ENCODE results near the gene STK39.

Gene STK39

DNA sequence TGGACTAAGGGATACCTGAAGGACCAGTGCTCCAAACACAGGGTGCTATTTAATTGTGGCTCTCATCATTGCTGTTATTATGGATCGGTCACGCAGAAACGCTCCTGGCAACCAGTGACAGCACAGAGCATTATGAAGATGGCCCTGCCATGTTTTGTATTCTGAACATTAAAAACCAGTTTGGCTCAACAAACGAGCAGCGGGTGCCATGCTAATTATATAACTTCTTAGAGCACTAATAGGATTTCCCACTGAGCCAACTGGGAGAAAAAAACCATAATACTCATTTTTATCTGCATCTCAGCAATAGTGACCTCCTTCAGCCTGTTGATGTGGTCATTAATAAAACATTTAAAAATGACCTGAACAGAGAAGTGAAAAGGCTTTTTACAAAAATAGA lies 212.8 kb downstream of the STK39 start:
- no peak for DNase-seq

DNA sequence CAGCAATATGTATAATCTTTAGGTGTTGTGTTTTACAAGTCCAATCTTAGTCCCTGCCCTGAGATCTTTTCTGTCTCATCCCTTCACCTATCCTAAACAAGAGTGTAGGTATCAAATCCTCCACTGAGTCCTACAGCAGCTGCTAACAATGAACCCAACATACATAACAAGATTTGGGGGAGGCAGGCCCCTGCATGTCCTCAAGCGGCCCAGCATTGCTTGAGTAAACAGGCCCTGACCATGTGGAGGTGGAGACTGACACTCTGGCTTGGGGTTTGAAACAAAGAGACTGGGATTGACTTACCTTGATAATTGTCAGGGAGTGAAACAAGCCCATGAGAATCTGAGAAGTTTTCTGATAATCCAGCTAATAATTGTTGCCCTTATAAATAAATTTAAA lies 213.4 kb downstream of the STK39 start:
- DNase-seq = no peak

DNA sequence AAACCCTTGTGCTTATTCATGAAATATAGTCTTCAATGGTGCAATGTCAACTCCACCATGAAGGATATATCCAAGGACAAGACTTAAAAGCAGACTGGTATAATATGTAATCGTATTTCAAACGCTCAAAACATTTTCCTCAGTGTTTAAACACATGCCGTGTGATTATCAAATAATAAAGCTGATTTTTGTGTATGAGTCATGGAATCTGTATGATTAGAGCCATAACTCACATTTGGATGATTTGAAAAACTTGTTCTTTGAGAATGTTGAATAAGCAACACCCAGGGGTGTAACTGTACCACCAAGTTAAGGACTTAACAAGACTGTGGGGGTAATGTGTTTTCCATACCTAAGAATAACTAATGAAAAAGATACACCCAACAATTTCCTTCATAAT lies 215.3 kb downstream of the STK39 start:
- DNase-seq = no peak

DNA sequence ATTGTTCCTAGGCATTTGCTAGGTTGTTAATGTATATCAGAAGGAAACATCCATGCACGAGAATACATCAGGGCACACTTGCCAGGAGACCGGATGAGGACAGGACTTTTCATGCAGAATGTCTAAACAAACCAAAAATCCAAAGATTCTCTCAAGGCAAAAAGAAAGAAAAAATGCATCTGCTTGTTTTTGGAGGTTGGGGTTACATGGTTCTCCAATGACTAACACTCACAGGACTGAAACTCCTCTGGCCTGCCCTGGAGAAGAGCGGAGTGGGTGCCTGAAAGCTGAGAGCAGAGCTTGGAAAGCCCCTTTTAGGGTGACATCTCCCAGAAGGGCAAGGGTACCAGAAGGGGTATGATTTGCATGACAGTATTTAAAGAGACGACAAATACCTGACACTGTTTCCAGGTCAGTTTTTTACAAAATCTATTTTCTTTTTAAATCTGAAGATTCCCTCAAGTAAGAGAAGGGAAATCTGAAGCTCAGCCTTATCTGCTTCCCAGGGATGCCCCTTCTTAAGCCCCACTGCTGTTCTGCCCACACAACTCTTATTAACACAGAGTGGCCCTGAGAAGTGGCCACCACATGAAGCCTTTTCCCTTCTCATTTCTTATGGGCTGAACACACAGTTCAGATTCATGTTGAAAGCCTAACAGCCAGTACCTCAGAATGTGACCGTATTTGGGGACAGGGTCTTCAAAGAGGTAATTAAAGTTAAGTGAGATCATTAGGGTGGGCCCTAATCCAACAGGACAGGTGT lies 216.4 kb downstream of the STK39 start:
- DNase-seq = no peak

DNA sequence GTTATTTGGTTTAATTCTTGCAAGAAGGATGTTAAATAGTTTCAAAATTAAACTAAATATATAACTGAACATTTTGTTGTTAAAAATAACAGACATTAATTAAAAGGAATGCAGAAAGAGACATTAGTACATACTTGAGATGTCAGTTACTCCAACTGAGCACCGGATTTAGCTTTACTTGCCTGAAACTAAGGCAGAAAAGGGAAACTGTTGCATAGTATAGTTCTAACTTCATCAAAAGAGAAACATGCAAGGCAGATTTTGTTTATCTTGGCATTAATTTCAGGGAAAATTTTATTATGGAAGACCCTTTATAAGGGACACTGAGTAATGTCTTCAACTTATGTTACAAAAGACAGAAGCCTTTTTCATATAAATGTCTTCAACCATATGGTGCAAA lies 218.3 kb downstream of the STK39 start:
- no peak for DNase-seq

DNA sequence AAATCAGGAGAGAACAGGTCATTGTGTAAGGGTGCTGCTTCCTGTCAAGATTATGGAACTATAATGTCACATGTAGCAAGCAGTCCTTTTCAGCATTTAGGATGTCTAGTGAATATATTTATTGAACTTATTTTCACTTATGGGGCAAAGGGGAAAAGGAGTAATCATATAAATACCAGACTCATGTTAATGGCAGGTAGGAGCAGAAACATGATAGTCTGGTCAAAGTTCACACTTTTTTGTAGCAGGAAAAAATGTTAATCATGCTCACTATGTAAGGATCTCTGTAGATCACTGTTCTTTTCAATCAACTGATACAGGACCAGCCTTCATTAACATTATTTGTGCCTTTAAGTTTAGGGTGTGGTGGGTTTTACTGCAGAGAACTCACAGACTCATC lies 219.0 kb downstream of the STK39 start:
- no peak for DNase-seq

DNA sequence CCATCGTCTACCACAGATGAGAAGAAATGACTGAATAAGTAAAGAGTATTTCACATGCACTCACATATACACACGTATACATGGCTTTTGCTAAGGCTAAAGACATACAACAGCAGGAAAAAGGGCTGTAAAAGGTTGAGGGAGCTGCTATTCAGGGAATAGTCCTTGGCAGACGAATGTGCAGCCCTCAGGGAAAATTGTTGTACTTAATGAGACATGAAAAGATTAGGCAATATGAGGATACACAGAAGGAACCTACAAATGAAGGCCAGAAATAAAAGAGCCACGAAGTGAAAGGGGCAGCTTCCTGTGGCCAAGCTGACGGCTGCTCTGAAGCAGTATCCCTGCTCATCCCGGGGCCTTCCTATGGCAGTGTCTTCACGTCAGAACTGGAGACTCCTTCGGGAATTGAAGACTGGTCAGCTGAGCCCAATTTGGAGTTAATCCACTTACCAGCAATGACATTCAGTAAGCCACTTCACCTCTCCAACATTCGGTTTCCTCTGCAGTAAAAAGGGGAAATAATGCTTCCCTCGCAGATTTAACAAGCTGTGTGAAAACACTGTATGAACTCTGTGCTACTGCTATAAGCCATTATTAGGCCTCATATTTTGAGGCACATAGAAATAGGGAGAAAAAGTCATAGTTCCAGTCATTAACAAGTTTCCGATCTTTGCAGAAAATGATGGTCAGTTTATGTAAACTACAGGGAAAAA lies 221.8 kb downstream of the STK39 start:
- DNase-seq = no peak

DNA sequence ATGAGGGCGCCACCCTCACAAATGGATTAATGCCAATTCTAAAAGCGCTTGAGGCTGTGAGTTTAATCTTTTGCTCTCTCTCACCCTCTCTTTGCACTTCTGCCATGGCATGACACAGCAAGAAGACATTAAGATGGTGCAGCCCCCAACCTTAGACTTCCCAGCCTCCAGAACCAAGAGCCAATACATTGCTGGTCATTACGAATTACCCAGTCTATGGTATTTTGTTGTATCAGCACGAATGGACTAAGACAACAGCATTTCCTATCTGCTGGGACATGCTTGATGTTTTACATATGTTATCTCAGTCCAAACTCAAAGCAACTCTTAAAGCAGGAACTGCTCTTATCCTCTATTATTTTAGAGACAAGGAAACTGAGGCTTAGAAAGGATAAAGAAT lies 222.9 kb downstream of the STK39 start:
- no peak for DNase-seq

DNA sequence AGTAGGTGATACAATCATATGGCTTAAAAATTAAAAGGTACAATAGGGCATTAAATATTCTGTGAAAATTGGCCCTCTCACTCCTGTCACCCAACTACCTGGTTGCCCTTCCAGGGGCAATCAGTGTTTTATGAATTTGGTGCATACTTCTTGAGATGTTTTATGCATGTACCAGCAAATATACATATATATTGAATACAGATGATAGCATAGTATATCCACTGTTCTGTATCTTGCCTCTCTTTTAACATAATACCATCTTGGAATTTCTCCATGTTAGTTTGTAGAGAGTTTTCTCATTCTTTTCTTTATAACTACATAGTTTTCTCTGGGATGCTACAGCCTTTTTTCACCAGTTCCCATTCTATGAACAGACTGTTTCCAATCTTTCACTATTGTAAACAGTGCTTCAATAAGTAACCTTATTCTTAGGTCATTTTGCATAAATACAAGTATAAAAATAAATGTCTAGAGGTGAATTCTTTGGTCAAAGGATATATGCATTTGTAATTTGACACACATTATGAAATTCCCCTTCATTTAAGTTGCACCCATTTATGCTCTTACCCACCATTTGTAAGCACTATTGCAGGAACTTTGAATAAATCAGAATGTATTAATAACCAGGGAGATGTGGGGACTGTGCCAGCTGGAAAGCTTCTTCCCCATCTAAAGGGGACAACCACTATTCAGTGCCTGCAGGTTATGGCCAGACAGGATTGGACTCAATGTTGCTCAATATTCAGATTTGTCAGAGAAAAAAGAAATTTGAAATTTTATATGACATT lies 225.4 kb downstream of the STK39 start:
- no peak for DNase-seq

DNA sequence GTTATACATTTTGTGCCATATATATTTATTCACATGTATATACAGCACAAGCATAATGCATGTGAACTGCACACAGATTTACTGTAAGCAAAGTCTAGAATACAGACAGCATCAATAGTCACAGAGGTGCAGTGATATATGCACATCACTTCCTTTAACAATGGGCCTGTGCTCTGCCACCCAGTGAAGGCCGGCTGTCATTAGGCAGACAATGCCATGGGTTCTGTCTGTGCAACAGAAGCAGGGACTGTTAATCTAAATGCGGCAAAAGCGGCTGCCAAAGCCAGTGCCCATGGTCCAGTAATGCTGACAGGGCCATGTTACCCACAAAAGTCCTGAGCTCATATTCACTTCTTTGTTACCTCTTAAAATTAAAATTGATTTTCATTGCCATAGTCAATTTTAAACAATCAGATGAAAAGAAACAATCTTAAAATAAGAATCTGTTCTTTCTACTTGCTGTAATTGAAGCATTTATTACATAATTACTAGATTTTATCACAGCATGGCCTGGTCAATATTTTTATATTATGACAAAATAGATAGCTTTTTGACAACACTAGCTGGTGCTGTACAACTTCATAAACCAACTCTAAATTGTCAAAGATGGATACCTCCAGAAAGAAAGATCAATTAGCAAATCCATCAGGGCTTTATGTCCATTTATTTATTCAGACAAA lies 232.0 kb downstream of the STK39 start:
- no peak for DNase-seq

DNA sequence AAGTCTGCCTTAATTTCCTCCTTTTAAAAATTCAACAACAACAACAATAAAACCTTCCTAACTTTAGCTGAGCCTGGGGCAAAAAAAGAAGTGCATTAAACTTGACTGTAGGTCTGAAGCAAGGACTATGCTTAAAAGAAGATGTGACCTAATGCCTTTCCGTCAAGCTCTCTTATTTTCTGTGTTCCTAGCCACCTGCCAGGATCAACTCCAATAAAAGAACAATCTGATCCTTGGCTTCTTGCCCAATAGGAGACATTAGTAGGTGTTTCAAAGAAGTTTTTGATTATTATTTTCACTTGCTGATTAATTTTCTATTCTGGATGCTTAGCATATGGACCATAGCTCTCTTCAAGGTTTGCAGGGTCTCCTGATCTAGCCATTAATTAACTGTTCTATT lies 237.5 kb downstream of the STK39 start:
- no peak for DNase-seq

DNA sequence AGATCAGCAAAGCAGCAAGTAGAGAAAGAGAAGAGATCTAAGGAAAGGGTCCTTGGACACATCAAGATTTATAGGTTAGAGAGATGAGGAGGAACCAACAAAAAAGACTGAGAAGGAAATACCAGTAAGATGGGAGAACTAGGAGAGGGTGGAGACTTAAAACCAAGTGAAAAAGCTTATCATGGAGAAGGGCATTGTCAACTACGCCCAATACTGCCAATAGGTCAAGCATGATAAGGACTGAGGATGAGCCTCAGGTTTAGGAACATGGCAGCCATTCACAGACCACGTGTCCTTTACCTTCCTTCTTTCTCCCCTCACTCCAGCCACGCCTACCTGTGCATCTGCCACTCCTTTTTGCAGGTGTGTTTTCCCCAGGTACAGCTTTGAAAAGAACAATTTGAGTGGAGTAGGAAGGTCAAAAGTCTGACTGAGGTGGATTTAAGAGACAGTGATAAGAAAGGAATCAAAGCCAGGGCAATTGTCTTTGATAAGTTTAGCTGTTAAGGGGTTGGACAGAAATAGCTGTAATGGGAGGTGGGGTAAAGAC lies 238.7 kb downstream of the STK39 start:
- no peak for DNase-seq

DNA sequence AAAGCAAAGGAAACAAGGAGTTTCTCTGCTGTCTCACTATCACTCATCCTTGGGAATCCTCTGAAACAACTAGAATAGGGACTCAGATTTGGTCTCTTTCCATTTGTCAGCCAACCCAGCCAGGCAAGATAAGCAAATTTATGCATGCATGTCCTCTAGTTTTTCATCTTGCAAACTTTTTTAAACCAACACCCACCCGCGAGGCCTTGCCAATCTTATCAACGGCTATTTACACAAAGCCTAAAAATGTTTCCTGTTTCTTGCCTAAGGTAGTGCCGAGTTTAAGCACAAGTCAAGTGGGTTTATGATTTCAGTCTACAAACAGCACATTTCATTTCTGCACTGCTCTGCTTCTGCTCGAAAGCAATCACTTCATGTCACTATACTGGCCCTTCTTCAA lies 240.9 kb downstream of the STK39 start:
- DNase-seq = no peak

DNA sequence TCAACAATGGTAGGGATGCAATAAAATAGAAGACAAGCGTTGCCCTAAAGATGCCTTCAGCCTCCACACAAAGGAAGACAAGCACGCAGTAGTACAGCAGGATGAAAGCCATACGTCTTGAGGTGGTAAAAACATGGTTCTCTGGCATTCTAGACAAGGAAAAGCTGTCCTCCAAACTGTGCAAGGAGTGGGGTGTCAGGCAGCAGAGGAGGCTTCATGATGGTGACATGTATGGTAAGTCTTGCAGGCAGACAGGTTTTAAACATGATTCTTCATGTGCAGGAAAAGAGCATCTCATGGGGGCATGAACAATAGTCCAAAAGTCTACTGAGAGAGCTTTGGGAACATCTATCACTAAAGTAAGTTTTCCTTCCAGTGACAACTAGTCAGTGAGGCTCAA lies 241.8 kb downstream of the STK39 start:
- no peak for DNase-seq

DNA sequence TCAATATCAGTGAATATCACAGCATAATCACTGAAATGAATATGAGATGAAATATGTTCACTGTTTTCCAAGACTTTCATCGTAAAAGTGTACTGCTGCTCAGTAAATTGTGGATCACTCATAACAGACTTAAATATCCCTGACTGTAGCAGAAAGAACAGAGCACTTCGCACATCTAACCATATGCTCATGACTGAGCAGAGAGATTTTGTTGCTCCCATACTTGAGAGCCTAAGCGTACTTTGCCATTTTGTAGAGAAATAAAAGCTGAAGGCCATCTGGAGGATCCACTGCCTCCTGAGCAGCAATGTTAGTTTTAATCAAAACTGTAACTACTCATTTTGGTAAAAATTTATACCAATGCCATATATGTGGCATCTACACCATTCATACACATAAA lies 243.5 kb downstream of the STK39 start:
- DNase-seq = no peak

DNA sequence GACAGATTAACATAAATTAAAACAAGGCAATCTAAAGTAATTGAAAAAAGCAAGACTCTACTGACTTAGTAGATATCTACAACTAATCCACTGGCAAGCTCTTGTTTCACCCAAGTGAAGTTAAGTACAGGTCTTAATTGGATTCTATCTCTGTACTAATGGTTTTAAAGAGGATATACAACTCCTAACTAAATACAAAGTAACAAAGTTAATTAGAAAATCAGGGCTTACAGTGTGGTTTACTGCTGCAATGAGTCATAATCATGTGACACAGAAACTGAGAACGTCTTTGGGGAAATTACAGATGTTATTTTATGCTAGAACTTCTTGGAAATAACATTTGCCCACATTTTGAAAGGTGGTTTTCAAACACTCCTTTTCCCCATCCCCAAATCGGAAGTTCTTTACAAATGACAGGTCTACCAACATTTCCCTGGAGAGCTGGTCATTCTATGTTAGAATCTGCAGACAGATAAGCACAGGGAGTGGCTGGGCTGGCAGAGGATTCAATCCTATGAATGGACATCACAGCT lies 245.3 kb downstream of the STK39 start:
- DNase-seq = no peak

DNA sequence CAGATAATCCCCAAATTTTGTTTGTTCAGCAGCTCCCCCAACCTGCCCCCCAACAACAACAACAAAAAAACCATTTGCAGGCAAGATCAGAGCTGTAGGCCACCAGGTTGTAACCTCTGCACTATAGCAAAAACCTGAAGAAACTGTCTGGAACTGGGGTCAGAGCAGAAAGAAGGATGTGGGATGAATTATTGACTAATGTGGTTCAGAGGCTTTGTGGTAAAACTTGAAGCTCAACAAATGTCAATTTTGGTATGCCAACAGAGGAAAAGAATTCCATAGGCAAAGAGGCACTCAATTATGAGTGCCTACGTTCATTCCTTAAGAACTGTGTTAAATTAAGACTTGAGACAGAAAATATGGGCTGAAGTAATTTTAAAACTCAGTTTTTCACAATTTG lies 255.1 kb downstream of the STK39 start:
- no peak for DNase-seq

DNA sequence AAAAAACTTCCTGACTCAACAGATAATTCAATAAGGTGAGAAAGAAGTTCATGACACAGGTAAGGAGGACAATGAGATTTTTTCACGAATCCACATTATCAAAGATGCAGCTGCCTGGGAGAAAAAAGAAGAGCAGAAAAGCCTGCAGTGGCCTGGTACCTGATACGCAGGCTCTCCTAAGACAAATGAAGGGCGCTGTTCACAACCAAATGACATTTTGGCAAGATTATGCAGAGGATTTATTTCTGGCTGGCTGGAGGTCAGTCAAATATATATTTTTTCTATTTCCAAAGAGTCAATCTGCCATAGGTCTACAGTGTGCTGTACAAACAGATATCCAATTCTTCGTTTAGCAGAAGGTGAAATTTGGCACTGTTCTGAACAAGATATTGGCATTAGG lies 257.3 kb downstream of the STK39 start:
- no peak for DNase-seq

DNA sequence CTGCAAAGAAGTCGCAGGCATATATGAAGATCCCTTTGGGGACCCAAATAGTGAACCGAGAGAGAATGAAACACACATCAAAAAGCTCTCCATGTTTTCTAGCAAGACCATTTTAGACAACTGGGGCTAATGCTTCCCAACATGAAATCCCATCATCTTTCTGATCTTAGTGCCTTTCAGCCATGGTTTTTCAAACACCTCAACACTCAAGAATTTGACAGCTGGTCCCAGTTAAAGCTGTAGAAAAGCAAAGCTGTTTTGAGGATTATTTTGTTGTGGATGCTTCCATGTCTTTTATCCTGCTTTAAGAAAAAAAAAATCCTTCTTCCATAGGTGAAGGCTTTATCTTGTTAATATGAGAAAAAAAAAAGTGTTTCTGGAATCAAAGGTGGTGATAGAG lies 259.1 kb downstream of the STK39 start:
- DNase-seq = no peak

DNA sequence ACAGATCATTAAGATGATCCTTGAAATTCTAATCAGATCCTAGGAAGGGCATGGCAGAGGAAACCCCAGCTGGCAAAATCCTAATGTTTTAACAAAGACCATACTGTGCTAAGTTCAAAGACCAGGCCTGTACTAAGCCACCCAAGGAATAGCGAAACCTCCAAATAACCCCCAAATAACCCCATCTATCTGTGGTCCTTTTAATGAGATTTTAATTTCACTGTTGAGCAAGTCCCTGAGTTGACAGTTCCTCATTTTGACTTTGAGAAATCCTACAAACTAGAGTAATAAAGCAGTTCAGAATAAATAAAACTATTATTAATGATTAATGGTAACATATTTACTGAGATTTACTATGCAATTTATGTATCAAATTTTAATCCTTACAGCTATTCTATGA lies 259.8 kb downstream of the STK39 start:
- no peak for DNase-seq

DNA sequence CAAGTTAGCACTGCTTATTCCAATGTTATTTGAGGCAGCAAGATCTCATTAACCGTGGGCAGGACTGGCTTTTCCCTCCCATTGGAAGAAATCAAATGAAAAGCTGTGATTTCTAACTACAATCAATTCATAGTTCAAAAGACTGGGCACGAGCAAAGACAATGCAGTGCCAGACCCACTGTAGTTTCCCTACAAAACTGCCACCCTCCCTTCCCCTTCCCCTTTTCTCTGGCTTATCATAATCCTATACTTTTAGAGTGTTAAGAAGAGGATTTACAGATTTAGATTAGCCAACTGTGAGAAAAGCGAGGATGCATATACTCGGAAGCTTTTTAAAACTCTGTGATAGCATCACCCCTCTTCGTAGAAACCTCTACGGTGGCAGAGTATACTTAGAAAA lies 260.4 kb downstream of the STK39 start:
- DNase-seq = no peak

DNA sequence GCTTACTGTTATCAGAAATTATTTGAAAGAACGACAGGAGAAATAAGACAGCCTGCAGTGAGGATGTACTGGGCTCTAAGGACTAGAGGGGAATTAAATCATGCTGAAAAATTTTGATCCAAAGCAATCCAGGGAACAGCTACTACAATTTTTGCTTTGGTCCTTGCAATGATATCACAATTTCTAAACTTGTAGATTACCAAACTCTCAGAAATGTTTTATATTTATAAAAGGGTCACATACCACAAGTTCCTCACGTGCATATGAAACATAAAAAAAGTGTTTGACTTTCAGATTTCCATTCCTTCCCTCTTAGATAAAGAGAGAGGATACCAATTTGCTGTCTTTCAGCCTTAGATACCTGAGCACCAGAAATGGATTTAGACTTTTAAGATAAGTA lies 261.2 kb downstream of the STK39 start:
- DNase-seq = no peak

DNA sequence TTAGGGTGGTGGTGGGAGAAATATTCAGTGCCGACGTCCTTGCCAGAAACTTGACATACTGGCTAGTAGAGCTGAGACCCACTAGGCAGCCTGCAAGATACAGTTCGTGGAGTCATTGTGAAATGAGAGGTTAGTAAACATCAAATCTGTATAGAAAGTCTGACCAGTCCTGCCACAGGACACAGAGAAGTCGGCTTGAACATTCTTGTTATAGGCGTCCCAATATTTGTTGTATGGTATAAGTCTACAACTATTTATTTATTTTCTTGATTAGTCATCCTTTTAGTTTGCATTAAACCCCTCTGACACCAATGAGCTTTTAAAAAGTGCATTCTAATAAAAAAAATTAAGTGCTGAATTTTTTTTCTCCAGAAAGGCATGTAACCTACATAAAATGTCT lies 265.4 kb downstream of the STK39 start:
- no peak for DNase-seq

Measured in NCI-H2227 treated with DMSO at 0.1 percent for 48 hours (cell line).